Measurements from ENCODE around the gene MINDY1.
A peak's percentile ranks its signal among the peaks of the same experiment; 100 is the strongest.

- TF ChIP-seq POLR2AphosphoS5 (IDR thresholded peaks at IDR 0.05), result no peak
- TF ChIP-seq CTCF (IDR thresholded peaks at IDR 0.05; ENCODE audit: poor library complexity, severe bottlenecking), result peak; percentile 23
- no peak for TF ChIP-seq SMC3 (conservative IDR thresholded peaks at IDR 0.05; ENCODE audit: poor library complexity)
- no peak for TF ChIP-seq EZH2 (IDR thresholded peaks at IDR 0.05; ENCODE audit: borderline replicate concordance, insufficient read depth, low read length, poor library complexity, severe bottlenecking)
- TF ChIP-seq EP300 (conservative IDR thresholded peaks at IDR 0.05; ENCODE audit: poor library complexity, severe bottlenecking), result no peak
These were observed 41.9 kb upstream of the MINDY1 start for GRCh38 chr1:151048645-151049032.
